HT-29 (cell line): ENCODE data around the gene HNF4A. TPM values are rescaled to one million over a fixed set of nuclear protein-coding genes. Genes with fewer than 3 reads are reported as not detected.
"Not testable (repeated sequence)": the region's sequence is repeated elsewhere in the genome, so short reads cannot be mapped to it uniquely, and the experiment has no call there.

Experiments
- DNase-seq: peaks from one replicate; pipeline ENCODE4 v3.0.0-alpha.2; 2015; ENCODE audit warnings: low spot score
- small RNA-seq: library from RNA; depleted of rRNA; stranded (forward); fragments of <200 nt; gene quantifications from one replicate; pipeline ENCODE3, GENCODE V24; 2014
- total RNA-seq: library from RNA; depleted of rRNA; stranded (reverse); fragments of >200 nt; shearing (Covaris generic); gene quantifications from 2 replicates; pipeline ENCODE4 v1.2.3, GENCODE V29; 2014; rRNA removed

The HNF4A gene
- total RNA-seq, 1 experiment from 2014 or later = 63.8 TPM

GRCh38 chr20:44468044-44468782 lies 112.7 kb downstream of the HNF4A start:
- DNase-seq = no peak

- DNase-seq = no peak
Observed at GRCh38 chr20:44470327-44470726, 114.8 kb downstream of the HNF4A start.

- DNase-seq = peak; percentile 59
Observed at GRCh38 chr20:44471481-44471882, 116.0 kb downstream of the HNF4A start.

- not testable (repeated sequence) for DNase-seq
Observed at GRCh38 chr20:44472283-44472682, 116.8 kb downstream of the HNF4A start.

- no peak for DNase-seq
Observed at GRCh38 chr20:44475372-44475693, 119.8 kb downstream of the HNF4A start.

DNA sequence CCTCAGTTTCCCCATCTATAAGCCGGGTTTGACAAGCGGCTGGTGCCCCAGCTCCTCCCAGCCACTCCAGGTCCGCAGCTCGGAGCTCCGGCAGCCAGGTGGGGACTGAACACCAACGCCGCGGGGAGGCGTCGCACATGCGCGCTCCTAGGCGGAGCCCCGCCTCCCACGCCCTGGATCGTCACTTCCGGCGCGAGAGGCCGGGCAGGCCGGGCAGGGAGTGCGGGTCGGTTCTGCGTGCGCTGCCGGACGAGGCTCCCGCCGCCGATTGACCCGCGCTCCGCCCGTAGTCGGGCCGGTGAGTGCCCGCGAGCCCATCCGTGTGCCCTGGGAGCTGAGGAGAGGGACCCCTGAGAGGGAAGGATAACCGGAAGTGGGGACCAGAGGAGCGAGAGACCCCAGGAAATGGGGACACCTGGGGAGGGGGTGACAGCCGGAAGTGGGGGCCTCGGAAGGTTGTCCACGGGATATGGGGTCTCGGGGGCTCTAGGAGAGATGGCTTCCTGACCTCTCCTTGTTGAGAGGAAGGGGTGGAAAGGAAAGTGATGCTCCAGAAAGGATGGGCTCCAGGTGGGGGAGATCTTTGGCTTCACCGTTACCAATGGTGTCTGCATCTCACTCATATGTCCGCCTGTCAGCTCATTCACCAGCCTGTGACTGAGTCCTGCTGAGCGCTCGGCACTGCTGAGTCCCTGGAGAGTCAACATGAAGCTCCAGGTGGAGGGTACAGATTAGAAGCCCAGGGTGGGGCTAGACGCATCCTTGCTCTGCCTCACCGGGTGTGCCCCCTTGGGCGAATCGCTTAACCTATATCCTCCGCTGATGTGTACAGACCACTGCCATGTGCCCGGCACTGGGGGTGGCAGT lies 120.4 kb downstream of the HNF4A start, which contains the start of gene TTPAL:
Gene TTPAL (plus strand): TSS at position 181 of the 867 bp plus-strand sequence. CDS start 4,126 bp downstream, outside the sequence.
- DNase-seq = peak; percentile 98

DNA sequence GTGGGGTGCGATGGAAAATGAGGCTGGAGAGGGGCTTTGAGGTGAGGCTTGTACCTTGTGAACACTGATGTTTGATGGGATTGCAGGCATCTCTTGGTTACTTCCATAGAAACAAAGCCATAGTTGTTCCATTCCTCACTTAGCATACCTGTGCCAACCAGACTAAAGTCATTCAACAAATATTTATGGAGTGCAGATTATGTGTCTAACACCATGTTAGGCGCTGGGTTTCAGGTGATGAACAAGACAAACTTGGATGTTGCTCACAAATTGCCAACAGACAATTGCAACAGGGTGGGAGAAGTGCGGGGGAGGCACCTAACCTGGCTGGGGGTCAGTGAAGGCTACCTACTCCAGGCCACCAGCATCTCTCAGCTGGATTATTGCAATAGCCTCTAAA lies 121.7 kb downstream of the HNF4A start:
- DNase-seq = no peak

DNA sequence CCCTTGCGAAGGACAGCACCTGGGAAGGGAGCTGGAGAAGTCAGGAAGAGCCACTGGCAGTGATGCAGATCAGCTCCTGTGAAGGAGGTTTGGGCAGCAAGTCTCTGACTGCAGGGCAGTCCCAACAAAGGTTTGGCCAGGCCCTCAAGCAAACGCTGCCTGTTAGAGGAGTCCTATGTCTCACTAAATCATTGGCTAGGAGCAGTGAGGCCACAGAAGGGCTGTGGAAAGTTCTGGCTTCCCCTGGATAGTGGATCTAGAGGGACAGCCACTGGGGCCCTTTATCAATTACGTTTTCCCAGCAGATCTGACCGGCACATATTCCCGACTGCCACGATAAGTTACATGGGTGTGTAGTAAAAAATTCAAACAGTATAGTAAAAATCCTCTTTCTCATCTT lies 122.7 kb downstream of the HNF4A start:
- no peak for DNase-seq

GRCh38 chr20:44479643-44480042 lies 124.1 kb downstream of the HNF4A start:
- no peak for DNase-seq

- DNase-seq = no peak
Observed at GRCh38 chr20:44480097-44480496, 124.6 kb downstream of the HNF4A start.

DNA sequence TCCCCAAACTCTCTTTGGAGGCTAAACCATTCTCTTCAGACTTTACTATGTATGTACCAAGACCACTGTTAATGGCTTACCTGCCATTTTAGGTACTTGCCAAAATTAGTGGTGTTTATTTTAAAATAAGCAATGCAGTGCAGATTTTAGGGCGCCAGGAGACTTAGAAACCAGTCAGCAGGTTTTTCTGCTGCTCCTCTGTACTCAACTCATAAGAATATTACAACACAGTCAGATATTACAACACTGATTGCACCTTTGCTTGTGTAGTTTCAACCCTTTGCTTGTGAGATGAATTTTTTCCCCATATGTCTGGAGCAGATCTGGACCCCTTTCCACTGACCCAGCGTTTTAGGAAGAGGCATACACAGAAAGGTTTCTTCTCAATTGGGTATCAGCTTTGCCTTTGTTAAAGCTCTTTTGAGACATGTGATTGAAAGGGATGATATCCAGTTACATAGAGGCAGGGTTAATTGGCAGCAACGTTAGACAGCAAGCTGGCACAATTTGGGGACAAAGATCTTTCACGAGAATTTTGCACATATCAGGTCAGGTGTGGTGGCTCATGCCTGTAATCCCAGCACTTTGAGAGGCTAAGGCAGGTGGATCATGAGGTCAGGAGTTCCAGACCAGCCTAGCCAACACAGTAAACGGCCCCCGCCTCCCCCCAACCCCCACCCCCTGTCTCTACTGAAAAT lies 126.4 kb downstream of the HNF4A start:
- no peak for DNase-seq

DNA sequence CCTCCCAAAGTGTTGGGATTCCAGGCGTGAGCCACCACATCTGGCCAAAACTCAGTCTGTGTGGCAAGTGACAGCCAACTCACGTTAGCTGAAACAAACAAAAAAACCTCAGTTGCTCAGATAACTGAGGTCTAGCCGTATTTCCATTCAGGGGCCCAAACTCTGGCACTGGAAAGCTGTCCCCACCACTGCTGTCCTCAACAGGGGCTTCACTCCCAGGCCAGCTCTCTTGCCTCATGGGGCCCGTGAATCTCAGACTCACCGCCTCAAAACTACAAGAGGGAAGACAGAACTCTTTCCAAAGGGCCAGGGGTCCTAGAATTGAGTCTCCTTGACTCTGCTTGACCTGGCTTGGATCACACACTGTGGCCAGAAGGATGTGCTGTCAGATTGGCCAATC lies 127.6 kb downstream of the HNF4A start:
- no peak for DNase-seq

Small RNAs within 50 kb of the gene (small RNA-seq; reads per million reads assigned to genes)
- gene MIR3646 = not detected
- not detected for gene RF00019
- gene RPL37AP1 = 3.1 reads per million, percentile 75 among the genes with 10 or more reads in this experiment

Other genes starting within 250 kb of the HNF4A start
- 0.03 and 0.18 TPM in 2 replicates for gene JPH2, start 168.5 kb upstream of the HNF4A start, total RNA-seq
- 44.3 and 46.3 TPM in 2 replicates for gene OSER1, start 144.9 kb upstream of the HNF4A start, total RNA-seq
- gene GDAP1L1, start 108.4 kb upstream of the HNF4A start, total RNA-seq = not detected in 2 replicates
- 4.5 and 6.7 TPM in 2 replicates for gene FITM2, start 44.5 kb upstream of the HNF4A start, total RNA-seq
- not detected in 2 replicates for gene R3HDML, start 18.7 kb upstream of the HNF4A start, total RNA-seq
- gene TTPAL, start 120.2 kb downstream of the HNF4A start, total RNA-seq = 4.7 and 4.8 TPM in 2 replicates
- 61.4 and 74.3 TPM in 2 replicates for gene SERINC3, start 166.4 kb downstream of the HNF4A start, total RNA-seq
- gene PKIG, start 226.9 kb downstream of the HNF4A start, total RNA-seq = 0.29 and 1.3 TPM in 2 replicates